ENCODE results near the gene STARD10. TPM values are rescaled to one million over a fixed set of nuclear protein-coding genes. Genes with fewer than 3 reads are reported as not detected.

Gene STARD10
- total and polyA plus RNA-seq, 2 of the 8 experiments (the other 6 are each of a cell fraction or from before 2014, with no cell fraction given), result 23.7 to 35.7 TPM

DNA sequence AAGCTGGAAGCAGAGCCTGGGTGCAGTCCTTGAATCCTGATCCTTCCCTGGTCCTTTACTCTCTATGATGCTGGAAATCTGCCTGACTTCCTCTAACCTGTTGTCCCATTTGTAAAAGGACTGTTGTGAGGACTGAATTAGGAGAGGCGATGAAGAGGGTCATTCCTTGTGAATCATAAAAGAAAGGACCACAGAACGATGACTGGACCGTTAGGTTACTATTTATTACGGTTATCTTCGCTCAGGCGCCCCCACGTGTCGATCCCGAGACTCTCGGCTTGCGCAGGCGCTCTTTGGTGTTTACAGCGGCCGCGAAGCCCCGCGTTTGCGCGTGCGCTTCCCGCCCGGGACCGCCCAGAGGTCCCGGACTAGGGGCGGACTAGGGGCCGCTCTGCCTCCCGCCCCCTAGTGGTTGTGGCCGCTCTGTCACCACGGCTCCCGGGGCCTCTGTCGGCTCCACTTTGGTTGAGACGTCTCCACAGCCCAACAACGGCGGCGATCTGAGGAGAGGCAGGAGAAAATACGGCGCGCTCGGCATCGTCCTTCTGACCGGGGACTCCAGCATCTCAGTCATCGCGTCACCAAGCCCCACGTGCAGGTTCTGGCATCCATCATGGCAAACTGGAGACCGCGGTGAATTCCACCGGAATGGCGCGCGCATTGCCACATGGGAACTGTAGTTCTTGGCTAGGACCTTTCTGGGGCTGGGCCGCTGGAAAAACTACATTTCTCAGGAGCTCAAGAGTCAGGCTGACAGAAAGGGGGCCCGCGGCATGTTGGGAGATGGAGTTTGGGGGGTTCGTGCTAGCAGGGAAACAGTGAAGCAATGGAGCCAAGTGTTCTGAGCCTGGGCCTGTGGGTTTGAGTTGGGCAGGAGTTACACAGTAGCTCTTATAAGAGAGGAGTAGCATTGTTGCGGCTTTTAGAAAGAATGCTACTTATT, at the start of gene STARD10 (continued):
- peak; percentile 80; the same call in 1 of the 2 replicates for TF ChIP-seq ATF2 (IDR thresholded peaks at IDR 0.05; ENCODE audit: low read length)
- 0 out of 2 replicates have a peak, but pooled peaks have one; percentile 6 for TF ChIP-seq SRF (IDR thresholded peaks at IDR 0.05; ENCODE audit: low read depth, low read length)
- no peak for TF ChIP-seq POU5F1 (IDR thresholded peaks at IDR 0.05; ENCODE audit: low read depth, low read length)
- peak; percentile 73 for TF ChIP-seq CREB1 (IDR thresholded peaks at IDR 0.05)
- peak; percentile 51; the same call in 1 of the 2 replicates for TF ChIP-seq CEBPB (IDR thresholded peaks at IDR 0.05; ENCODE audit: low read depth, low read length)
- TF ChIP-seq RAD21 (IDR thresholded peaks at IDR 0.05 in 1 of 2, conservative IDR thresholded peaks at IDR 0.05 in 1 of 2; ENCODE audit: low read depth in 2 of 2, low read length in 2 of 2), result peak; percentile 51 to 60; a peak in 3 of 4 replicates
- TF ChIP-seq JUND (IDR thresholded peaks at IDR 0.05; ENCODE audit: low read length), result peak; percentile 39; the same call in 1 of the 2 replicates
- TF ChIP-seq E2F6 (IDR thresholded peaks at IDR 0.05), result peak; percentile 85
- peak; percentile 94 for TF ChIP-seq SP4 (IDR thresholded peaks at IDR 0.05; ENCODE audit: low read length)
- TF ChIP-seq SAP30 (IDR thresholded peaks at IDR 0.05; ENCODE audit: insufficient read depth, insufficient replicate concordance, low read length), result no peak
- no peak for TF ChIP-seq SIRT6 (IDR thresholded peaks at IDR 0.05; ENCODE audit: low read length)
- TF ChIP-seq ZNF274 (IDR thresholded peaks at IDR 0.05; ENCODE audit: borderline replicate concordance, extremely low read depth, low read length), result no peak
- no peak for TF ChIP-seq EP300 (IDR thresholded peaks at IDR 0.05; ENCODE audit: borderline replicate concordance in 1 of 2, low read depth in 2 of 2, low read length in 2 of 2)

Measured in H1 (cell line).